ENCODE results near the gene RNF207.

Gene RNF207

DNA sequence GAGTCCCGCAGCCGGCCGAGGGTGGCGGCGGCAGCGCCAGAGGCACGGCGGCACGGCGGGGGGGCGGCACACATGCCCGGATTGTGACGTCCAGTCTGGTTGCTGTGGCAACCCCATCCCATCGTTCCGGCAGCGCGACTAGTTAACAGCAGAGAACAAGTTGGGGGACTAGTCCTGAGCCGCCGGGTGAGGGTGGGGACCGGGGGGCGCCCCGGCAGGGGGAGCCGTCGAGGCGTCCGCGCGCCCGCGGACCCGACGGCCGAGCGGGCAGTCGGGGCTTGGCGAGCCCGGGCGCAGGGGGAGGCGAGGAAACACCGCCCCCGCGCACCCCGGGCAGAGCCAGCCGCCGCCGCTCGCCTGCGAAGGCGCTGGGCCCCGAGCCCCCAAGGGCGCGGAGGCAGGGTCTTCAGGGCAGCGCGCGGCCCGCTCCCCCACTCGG is 25.6 kb upstream of the RNF207 start, which contains the start of gene CHD5:
TSS of gene CHD5 (minus strand) at position 54 of the 439 bp plus-strand sequence. CDS start 298 bp downstream, outside the sequence.
- no peaks in the 10 kb centered on the region for H3K9me2 ChIP-seq (replicated peaks; ENCODE audit: low read depth, low read length)
- no peaks in the 10 kb centered on the region for H3K9me3 ChIP-seq (ENCODE audit: insufficient read depth, low read depth, low read length)
- peaks cover 14% of the 10 kb centered on the region; the same call in 1 of the 2 replicates for H3K36me3 ChIP-seq (ENCODE audit: insufficient read depth, low read length)
- H3F3A ChIP-seq (ENCODE audit: low read depth): no peaks in the 10 kb centered on the region
- no peaks in the 10 kb centered on the region for H3K4me1 ChIP-seq (ENCODE audit: insufficient read depth, low read length, poor library complexity, severe bottlenecking)
- peaks cover 4% of the 10 kb centered on the region for H4K20me1 ChIP-seq (ENCODE audit: insufficient read depth, low read length, poor library complexity, severe bottlenecking)
- peaks cover 3% of the 10 kb centered on the region for H3K79me2 ChIP-seq (ENCODE audit: insufficient read depth, low read length)
- no peak within 1 kb of the TSS for H3K4me2 ChIP-seq (ENCODE audit: low read depth, low read length, poor library complexity, severe bottlenecking)
- TF ChIP-seq, protein P1, sequence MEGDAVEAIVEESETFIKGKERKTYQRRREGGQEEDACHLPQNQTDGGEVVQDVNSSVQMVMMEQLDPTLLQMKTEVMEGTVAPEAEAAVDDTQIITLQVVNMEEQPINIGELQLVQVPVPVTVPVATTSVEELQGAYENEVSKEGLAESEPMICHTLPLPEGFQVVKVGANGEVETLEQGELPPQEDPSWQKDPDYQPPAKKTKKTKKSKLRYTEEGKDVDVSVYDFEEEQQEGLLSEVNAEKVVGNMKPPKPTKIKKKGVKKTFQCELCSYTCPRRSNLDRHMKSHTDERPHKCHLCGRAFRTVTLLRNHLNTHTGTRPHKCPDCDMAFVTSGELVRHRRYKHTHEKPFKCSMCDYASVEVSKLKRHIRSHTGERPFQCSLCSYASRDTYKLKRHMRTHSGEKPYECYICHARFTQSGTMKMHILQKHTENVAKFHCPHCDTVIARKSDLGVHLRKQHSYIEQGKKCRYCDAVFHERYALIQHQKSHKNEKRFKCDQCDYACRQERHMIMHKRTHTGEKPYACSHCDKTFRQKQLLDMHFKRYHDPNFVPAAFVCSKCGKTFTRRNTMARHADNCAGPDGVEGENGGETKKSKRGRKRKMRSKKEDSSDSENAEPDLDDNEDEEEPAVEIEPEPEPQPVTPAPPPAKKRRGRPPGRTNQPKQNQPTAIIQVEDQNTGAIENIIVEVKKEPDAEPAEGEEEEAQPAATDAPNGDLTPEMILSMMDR (conservative IDR thresholded peaks at IDR 0.05; ENCODE audit: low read length): no peak
- TF ChIP-seq EZH2phosphoT487 (IDR thresholded peaks at IDR 0.05; ENCODE audit: borderline replicate concordance): no peak
- no peaks in the 10 kb centered on the region for H3K27me3 ChIP-seq (ENCODE audit: insufficient read depth, low read length, poor library complexity, severe bottlenecking)
- no peak within 1 kb of the TSS for H3K4me3 ChIP-seq (ENCODE audit: low read length, poor library complexity, severe bottlenecking)
- H2AFZ ChIP-seq (ENCODE audit: low read length): no peak within 1 kb of the TSS
- no peak within 1 kb of the TSS for H3K9ac ChIP-seq (ENCODE audit: low read depth, low read length, poor library complexity, severe bottlenecking)

DNA sequence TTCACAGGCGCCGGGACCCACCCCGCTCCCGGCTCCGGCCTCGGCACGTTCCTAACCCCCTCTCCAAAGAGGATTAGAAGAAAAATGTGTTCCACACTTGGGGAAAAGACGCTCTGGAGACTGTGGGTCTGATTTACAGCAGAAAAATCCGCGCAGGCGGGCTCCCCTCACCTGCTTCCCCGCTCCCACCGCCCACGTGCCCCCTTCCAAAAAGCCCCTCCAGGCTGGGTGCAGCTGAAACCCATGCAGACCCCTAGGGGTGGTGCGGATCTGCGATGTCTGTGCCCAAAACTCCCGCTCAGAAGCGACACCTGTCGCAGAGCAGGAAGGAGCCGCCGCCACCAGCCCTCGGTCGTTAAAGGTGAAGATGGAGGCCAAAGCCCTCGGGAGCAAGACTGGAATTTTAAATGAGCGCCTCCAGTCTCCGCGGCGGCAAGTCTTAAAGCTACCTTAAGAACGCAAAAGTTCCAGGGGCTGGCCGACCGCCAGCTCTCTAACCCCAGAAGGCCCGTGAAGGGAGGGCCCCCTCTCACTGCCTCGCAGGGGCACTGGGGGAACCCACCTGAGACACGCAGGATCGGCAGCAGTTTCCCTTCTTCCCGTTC is 25.1 kb upstream of the RNF207 start:
- TF ChIP-seq, protein P1 (conservative IDR thresholded peaks at IDR 0.05; ENCODE audit: low read length): no peak
- TF ChIP-seq EZH2phosphoT487 (IDR thresholded peaks at IDR 0.05; ENCODE audit: borderline replicate concordance): no peak
- no peak overlapping the region for H3K4me2 ChIP-seq (ENCODE audit: low read depth, low read length, poor library complexity, severe bottlenecking)
- no peaks in the 10 kb centered on the region for H3K27me3 ChIP-seq (ENCODE audit: insufficient read depth, low read length, poor library complexity, severe bottlenecking)
- H3K4me1 ChIP-seq (ENCODE audit: insufficient read depth, low read length, poor library complexity, severe bottlenecking): no peaks in the 10 kb centered on the region
- no peaks in the 10 kb centered on the region for H3K9me3 ChIP-seq (ENCODE audit: insufficient read depth, low read depth, low read length)
- H3K9ac ChIP-seq (ENCODE audit: low read depth, low read length, poor library complexity, severe bottlenecking): no peak overlapping the region
- peaks cover 8% of the 10 kb centered on the region for H3K79me2 ChIP-seq (ENCODE audit: insufficient read depth, low read length)
- H2AFZ ChIP-seq (ENCODE audit: low read length): no peak overlapping the region
- H3F3A ChIP-seq (ENCODE audit: low read depth): no peaks in the 10 kb centered on the region
- H3K9me2 ChIP-seq (replicated peaks; ENCODE audit: low read depth, low read length): no peaks in the 10 kb centered on the region
- no peak overlapping the region for H3K4me3 ChIP-seq (ENCODE audit: low read length, poor library complexity, severe bottlenecking)
- H4K20me1 ChIP-seq (ENCODE audit: insufficient read depth, low read length, poor library complexity, severe bottlenecking): peaks cover 10% of the 10 kb centered on the region
- H3K36me3 ChIP-seq (ENCODE audit: insufficient read depth, low read length): peaks cover 19% of the 10 kb centered on the region

DNA sequence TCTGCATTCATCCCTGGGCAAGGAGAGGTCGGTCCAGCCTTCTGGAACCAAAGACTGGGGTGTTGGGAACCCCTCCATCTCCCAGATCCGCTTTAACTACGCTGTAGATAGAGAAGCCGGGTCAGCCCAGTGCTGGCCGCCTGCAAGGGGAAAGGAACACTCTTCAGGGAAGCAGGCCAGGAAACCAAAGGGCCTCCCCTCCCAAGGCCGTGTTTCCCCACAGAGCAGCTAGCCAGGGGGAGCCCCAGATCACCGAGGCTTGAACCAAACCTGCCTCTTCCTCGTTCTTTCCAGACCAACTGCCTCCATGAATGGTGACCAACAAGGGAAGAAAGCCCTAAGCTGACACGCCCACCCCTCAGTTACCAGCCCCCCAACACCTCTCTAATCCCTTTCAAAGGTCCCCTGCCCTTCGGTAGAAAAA is 24.6 kb upstream of the RNF207 start:
- Histone ChIP-seq H3K4me1 (ENCODE audit: insufficient read depth, low read length, poor library complexity, severe bottlenecking) (no peaks in the 10 kb centered on the region), H3K4me3 (ENCODE audit: low read length, poor library complexity, severe bottlenecking) (no peak overlapping the region), H2AFZ (ENCODE audit: low read length) (no peak overlapping the region)

More for the DNA sequence above, 24.6 kb upstream of the RNF207 start:
- H3K27me3 ChIP-seq (ENCODE audit: insufficient read depth, low read length, poor library complexity, severe bottlenecking): no peaks in the 10 kb centered on the region
- peaks cover 10% of the 10 kb centered on the region for H3K79me2 ChIP-seq (ENCODE audit: insufficient read depth, low read length)
- H3K4me2 ChIP-seq (ENCODE audit: low read depth, low read length, poor library complexity, severe bottlenecking): no peak overlapping the region
- no peaks in the 10 kb centered on the region for H3K9me3 ChIP-seq (ENCODE audit: insufficient read depth, low read depth, low read length)
- TF ChIP-seq EZH2phosphoT487 (IDR thresholded peaks at IDR 0.05; ENCODE audit: borderline replicate concordance): no peak
- TF ChIP-seq, protein P1 (conservative IDR thresholded peaks at IDR 0.05; ENCODE audit: low read length): no peak
- H3K9ac ChIP-seq (ENCODE audit: low read depth, low read length, poor library complexity, severe bottlenecking): no peak overlapping the region
- peaks cover 13% of the 10 kb centered on the region for H4K20me1 ChIP-seq (ENCODE audit: insufficient read depth, low read length, poor library complexity, severe bottlenecking)
- H3F3A ChIP-seq (ENCODE audit: low read depth): no peaks in the 10 kb centered on the region
- H3K9me2 ChIP-seq (replicated peaks; ENCODE audit: low read depth, low read length): no peaks in the 10 kb centered on the region
- H3K36me3 ChIP-seq (ENCODE audit: insufficient read depth, low read length): peaks cover 23% of the 10 kb centered on the region

Measured in Loucy (cell line).